WERI-Rb-1 (cell line): ENCODE results near the gene SNAI1.
"Not testable (repeated sequence)": the region's sequence is repeated elsewhere in the genome, so short reads cannot be mapped to it uniquely, and the experiment has no call there.

Source experiments
- DNase-seq: peaks from one replicate; pipeline ENCODE4 v3.0.0-alpha.2; 2020
- H3K27ac ChIP-seq: fragments of 250-450 bp; sonication (Bioruptor Pico); 2 replicates; pipeline ENCODE4 v1.5.1; 2020; ENCODE audit warnings: mild to moderate bottlenecking, moderate library complexity
- H3K27me3 ChIP-seq: fragments of 250-450 bp; sonication (Bioruptor Pico); 2 replicates; pipeline ENCODE4 v1.5.1; 2021; ENCODE audit warnings: mild to moderate bottlenecking, low read depth, moderate library complexity; ENCODE audit not compliant: insufficient read depth, severe bottlenecking
- H3K36me3 ChIP-seq: fragments of 250-450 bp; sonication (Bioruptor Pico); 2 replicates; pipeline ENCODE4 v1.5.1; 2020; ENCODE audit warnings: mild to moderate bottlenecking, moderate library complexity
- H3K4me3 ChIP-seq: 2 replicates; pipeline ENCODE4 v1.5.1; 2011; ENCODE audit warnings: low read depth, mild to moderate bottlenecking, control low read depth, low read length
- H3K9me3 ChIP-seq: fragments of 250-450 bp; sonication (Bioruptor Pico); 2 replicates; pipeline ENCODE4 v1.5.1; 2021; ENCODE audit warnings: mild to moderate bottlenecking, moderate library complexity; ENCODE audit not compliant: severe bottlenecking
- CTCF ChIP-seq: IDR thresholded peaks from 2 replicates; pipeline ENCODE4 v1.5.1; 2011; ENCODE audit warnings: low read depth, mild to moderate bottlenecking, control low read depth, inconsistent platforms, low read length

Gene SNAI1

GRCh38 chr20:49945701-49946477, 36.9 kb upstream of the SNAI1 start:
- DNase-seq, result no peak
- peaks cover 84% of the 10 kb centered on the region for H3K36me3 ChIP-seq
- H3K9me3 ChIP-seq, result no peaks in the 10 kb centered on the region
- no peak overlapping the region for H3K27ac ChIP-seq
- H3K27me3 ChIP-seq, result no peaks in the 10 kb centered on the region
- TF ChIP-seq CTCF, result no peak
- H3K4me3 ChIP-seq, result no peak overlapping the region

- no peak overlapping the region for H3K4me3 ChIP-seq
- DNase-seq, result no peak
- no peaks in the 10 kb centered on the region for H3K27me3 ChIP-seq
- no peaks in the 10 kb centered on the region for H3K9me3 ChIP-seq
- no peak for TF ChIP-seq CTCF
- H3K27ac ChIP-seq, result no peak overlapping the region
- peaks cover 82% of the 10 kb centered on the region for H3K36me3 ChIP-seq
Observed at GRCh38 chr20:49948178-49948577, 34.6 kb upstream of the SNAI1 start.

- no peak for DNase-seq
- Histone ChIP-seq H3K27ac (no peak overlapping the region), H3K4me3 (no peak overlapping the region), H3K9me3 (no peaks in the 10 kb centered on the region), H3K36me3 (peaks cover 88% of the 10 kb centered on the region), H3K27me3 (no peaks in the 10 kb centered on the region)
- TF ChIP-seq CTCF, result no peak
Observed at GRCh38 chr20:49948809-49949507, 33.8 kb upstream of the SNAI1 start.

- Histone ChIP-seq H3K9me3 (no peaks in the 10 kb centered on the region), H3K27ac (no peak overlapping the region), H3K4me3 (no peak overlapping the region), H3K27me3 (no peaks in the 10 kb centered on the region), H3K36me3 (peaks cover 85% of the 10 kb centered on the region)
- no peak for TF ChIP-seq CTCF
- no peak for DNase-seq
Observed at GRCh38 chr20:49951151-49951550, 31.6 kb upstream of the SNAI1 start.

GRCh38 chr20:49955167-49955566, 27.6 kb upstream of the SNAI1 start:
- no peak for TF ChIP-seq CTCF
- H3K4me3 ChIP-seq, result no peak overlapping the region
- no peak for DNase-seq
- no peaks in the 10 kb centered on the region for H3K9me3 ChIP-seq
- H3K27me3 ChIP-seq, result no peaks in the 10 kb centered on the region
- H3K36me3 ChIP-seq, result peaks cover 56% of the 10 kb centered on the region
- no peak overlapping the region for H3K27ac ChIP-seq

- not testable (repeated sequence) for DNase-seq, H3K27ac ChIP-seq, H3K27me3 ChIP-seq, H3K9me3 ChIP-seq, H3K4me3 ChIP-seq
- peaks cover 50% of the 10 kb centered on the region for H3K36me3 ChIP-seq
Observed at GRCh38 chr20:49955830-49956396, 26.9 kb upstream of the SNAI1 start.
